ENCODE data around the gene RECQL5. TPM values are rescaled to one million over a fixed set of nuclear protein-coding genes. Genes with fewer than 3 reads are reported as not detected.

Gene RECQL5
- total RNA-seq, 5 donors from 2014 or later (not counting 1 experiment from before 2014, with no cell fraction given), result 38.0 to 75.0 (median 61.9) TPM

GRCh38 chr17:75662511-75662910 is 4.4 kb downstream of the RECQL5 start:
- Mint-ChIP-seq H3K9me3 (no peaks in the 10 kb centered on the region), H3K27ac (no peak overlapping the region), H3K4me1 (peaks cover 5 to 11% (median 7%) of the 10 kb centered on the region in 3 donors), H3K27me3 (no peaks in the 10 kb centered on the region), H3K4me3 (no peak overlapping the region), H3K36me3 (peaks cover 25% of the 10 kb centered on the region)
- 83% methylated on average over 3 of the region's 9 CpGs for WGBS (ENCODE audit: insufficient coverage)
- H3K27me3 ChIP-seq (replicated peaks in 1 of 2; ENCODE audit: control insufficient read depth in 2 of 2, extremely low read depth in 1 of 2, insufficient read depth in 2 of 2, low read length in 1 of 2), result no peaks in the 10 kb centered on the region
- H3K4me1 ChIP-seq (ENCODE audit: control insufficient read depth in 1 of 2, extremely low read depth in 1 of 2, insufficient read depth in 2 of 2, low read length in 2 of 2), result peaks cover 8 to 9% of the 10 kb centered on the region in 2 experiments
- no peak overlapping the region for H3K27ac ChIP-seq (ENCODE audit: low read length)
- H3K4me3 ChIP-seq (ENCODE audit: control insufficient read depth in 1 of 2, extremely low read depth in 1 of 2, low read length in 1 of 2), result no peak overlapping the region
- ChIA-PET CTCF (interaction anchor here (0.5 to 2.0 kb wide), 3 partner anchors 12 to 797 kb away, joined by 3 to 4 read pairs (median 4); no protein-coding TSS in a partner anchor), POLR2A (no interaction called here)
- DNase-seq (no peak), ATAC-seq (replicated peaks in 1 of 4) (no peak)
- no peaks in the 10 kb centered on the region for H3K9me3 ChIP-seq
- H3K36me3 ChIP-seq (ENCODE audit: control insufficient read depth in 2 of 2, extremely low read depth in 1 of 2, insufficient read depth in 1 of 2, low read length in 1 of 2), result peaks cover 7 to 38% of the 10 kb centered on the region in 2 donors

- ChIA-PET POLR2A (interaction anchor here in 1 of 2 donors (0.5 kb wide), 1 partner anchor 62 kb away, joined by 3 read pairs; no protein-coding TSS in a partner anchor), CTCF (interaction anchor here (1.5 to 2.0 kb wide), 2 partner anchors 13 to 88 kb away, joined by 3 to 4 read pairs; no protein-coding TSS in a partner anchor)
- H3K27ac ChIP-seq (ENCODE audit: low read length), result no peak overlapping the region
- H3K4me1 ChIP-seq (ENCODE audit: control insufficient read depth in 1 of 2, extremely low read depth in 1 of 2, insufficient read depth in 2 of 2, low read length in 2 of 2), result peaks cover 5 to 8% of the 10 kb centered on the region in 2 experiments
- Mint-ChIP-seq H3K36me3 (peaks cover 27% of the 10 kb centered on the region), H3K27ac (no peak overlapping the region), H3K9me3 (no peaks in the 10 kb centered on the region), H3K27me3 (no peaks in the 10 kb centered on the region), H3K4me3 (no peak overlapping the region), H3K4me1 (peaks cover 5 to 11% (median 7%) of the 10 kb centered on the region in 3 donors)
- H3K27me3 ChIP-seq (replicated peaks in 1 of 2; ENCODE audit: control insufficient read depth in 2 of 2, extremely low read depth in 1 of 2, insufficient read depth in 2 of 2, low read length in 1 of 2), result no peaks in the 10 kb centered on the region
- no peak overlapping the region for H3K4me3 ChIP-seq (ENCODE audit: control insufficient read depth in 1 of 2, extremely low read depth in 1 of 2, low read length in 1 of 2)
- ATAC-seq (replicated peaks in 1 of 4) (no peak), DNase-seq (no peak)
- peaks cover 12 to 44% of the 10 kb centered on the region in 2 donors for H3K36me3 ChIP-seq (ENCODE audit: control insufficient read depth in 2 of 2, extremely low read depth in 1 of 2, insufficient read depth in 1 of 2, low read length in 1 of 2)
- H3K9me3 ChIP-seq, result no peaks in the 10 kb centered on the region
- WGBS (ENCODE audit: insufficient coverage), result 97% methylated on average over 3 of the region's 4 CpGs
Observed at GRCh38 chr17:75661531-75661930, 5.4 kb downstream of the RECQL5 start.

DNA sequence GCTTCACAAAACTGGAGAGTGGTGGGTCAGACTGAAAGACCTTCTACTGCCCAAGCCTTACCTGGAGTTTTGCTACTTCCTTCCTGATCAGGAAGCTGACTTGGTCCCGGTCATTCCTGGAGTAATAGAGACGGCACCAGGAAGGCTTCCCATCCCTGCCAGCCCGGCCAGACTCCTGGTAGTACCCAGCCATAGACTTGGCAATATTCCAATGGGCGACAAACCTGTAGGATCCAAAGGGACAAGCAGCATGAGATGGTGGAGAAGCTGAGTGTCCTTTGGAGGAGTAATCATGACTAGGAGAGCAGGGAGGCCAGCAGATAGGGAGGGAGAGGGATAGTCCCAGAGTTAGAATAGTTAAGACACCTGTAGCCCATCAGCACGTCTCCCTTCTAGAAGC is 8.7 kb downstream of the RECQL5 start:
- Mint-ChIP-seq H3K9me3 (no peaks in the 10 kb centered on the region), H3K27ac (no peak overlapping the region), H3K4me3 (no peak overlapping the region), H3K4me1 (peaks cover 0 to under 1% (median 0%) of the 10 kb centered on the region in 3 donors), H3K27me3 (no peaks in the 10 kb centered on the region), H3K36me3 (peaks cover 30% of the 10 kb centered on the region)
- Histone ChIP-seq H3K27me3 (replicated peaks in 1 of 2; ENCODE audit: control insufficient read depth in 2 of 2, extremely low read depth in 1 of 2, insufficient read depth in 2 of 2, low read length in 1 of 2) (no peaks in the 10 kb centered on the region), H3K9me3 (no peaks in the 10 kb centered on the region), H3K36me3 (ENCODE audit: control insufficient read depth in 2 of 2, extremely low read depth in 1 of 2, insufficient read depth in 1 of 2, low read length in 1 of 2) (peaks cover 16 to 53% of the 10 kb centered on the region in 2 donors), H3K27ac (ENCODE audit: low read length) (no peak overlapping the region), H3K4me1 (ENCODE audit: control insufficient read depth in 1 of 2, extremely low read depth in 1 of 2, insufficient read depth in 2 of 2, low read length in 2 of 2) (no peaks in the 10 kb centered on the region), H3K4me3 (ENCODE audit: control insufficient read depth in 1 of 2, extremely low read depth in 1 of 2, low read length in 1 of 2) (no peak overlapping the region)
- DNase-seq (no peak), ATAC-seq (replicated peaks in 1 of 4) (no peak)
- CTCF ChIA-PET, result interaction anchor here in 1 of 2 donors (1.0 kb wide), 1 partner anchor 17 kb away, joined by 3 read pairs; no protein-coding TSS in a partner anchor
- POLR2A ChIA-PET, result interaction anchor here in 1 of 2 donors (0.6 to 0.7 kb wide), 2 partner anchors 57 to 107 kb away, joined by 3 to 4 read pairs; no protein-coding TSS in a partner anchor
- 87% methylated on average over 3 of the region's 5 CpGs for WGBS (ENCODE audit: insufficient coverage)

- no peak overlapping the region for H3K4me3 Mint-ChIP-seq
- H3K36me3 ChIP-seq (ENCODE audit: control insufficient read depth in 2 of 2, extremely low read depth in 1 of 2, insufficient read depth in 1 of 2, low read length in 1 of 2), result peaks cover 19 to 46% of the 10 kb centered on the region in 2 donors
- H3K36me3 Mint-ChIP-seq, result peaks cover 33% of the 10 kb centered on the region
- no peaks in the 10 kb centered on the region for H3K9me3 Mint-ChIP-seq
- H3K4me1 ChIP-seq (ENCODE audit: control insufficient read depth in 1 of 2, extremely low read depth in 1 of 2, insufficient read depth in 2 of 2, low read length in 2 of 2), result no peaks in the 10 kb centered on the region
- H3K4me1 Mint-ChIP-seq, result peaks cover 4 to 7% (median 6%) of the 10 kb centered on the region in 3 donors
- H3K27me3 Mint-ChIP-seq, result no peaks in the 10 kb centered on the region
- ChIA-PET CTCF (interaction anchor here (0.5 to 1.2 kb wide), 2 partner anchors 9 to 241 kb away, joined by 3 read pairs; no protein-coding TSS in a partner anchor), POLR2A (no interaction called here)
- 60% methylated on average over 1 of the region's 2 CpGs for WGBS (ENCODE audit: insufficient coverage)
- H3K9me3 ChIP-seq, result no peaks in the 10 kb centered on the region
- H3K27ac ChIP-seq (ENCODE audit: low read length), result no peak overlapping the region
- H3K4me3 ChIP-seq (ENCODE audit: control insufficient read depth in 1 of 2, extremely low read depth in 1 of 2, low read length in 1 of 2), result no peak overlapping the region
- DNase-seq, result no peak
- H3K27ac Mint-ChIP-seq, result no peak overlapping the region
- no peaks in the 10 kb centered on the region for H3K27me3 ChIP-seq (replicated peaks in 1 of 2; ENCODE audit: control insufficient read depth in 2 of 2, extremely low read depth in 1 of 2, insufficient read depth in 2 of 2, low read length in 1 of 2)
- no peak for ATAC-seq (replicated peaks in 1 of 4)
Observed at GRCh38 chr17:75654176-75654575, 12.8 kb downstream of the RECQL5 start.

DNA sequence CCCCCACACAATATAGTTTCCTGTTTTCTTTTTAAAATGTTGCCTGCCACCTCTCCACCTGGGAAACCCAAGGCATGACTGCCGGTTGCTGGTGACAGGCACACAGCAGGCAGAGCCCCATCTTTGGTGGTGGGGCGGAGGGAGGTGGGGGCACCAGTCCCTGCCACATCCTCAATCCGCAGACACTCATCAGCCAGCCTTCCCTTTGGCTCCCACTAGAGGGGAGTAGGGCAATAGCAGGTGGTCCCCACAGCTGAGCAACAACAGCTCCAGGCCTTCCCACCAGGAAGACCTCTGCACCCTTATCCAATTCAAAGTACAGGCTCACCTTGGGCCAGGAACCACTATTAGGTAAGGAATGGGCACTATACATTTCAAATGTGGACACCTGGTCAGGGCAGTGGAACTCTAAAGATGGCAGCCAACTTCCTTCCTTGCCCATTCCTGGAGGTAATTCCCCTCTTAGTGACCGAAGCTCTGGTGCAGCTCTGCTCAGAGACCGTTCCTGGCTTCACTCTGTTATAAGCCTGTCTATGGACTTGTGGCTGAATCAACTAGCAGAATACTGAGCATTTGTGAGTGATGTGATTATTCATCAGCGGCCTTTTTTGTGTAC is 13.9 kb downstream of the RECQL5 start:
- DNase-seq (peak in 18 of 35 experiments; percentile 14 to 53 (median 18)), ATAC-seq (replicated peaks in 1 of 4) (peak; percentile 60 to 75 (median 68))
- H3K9me3 ChIP-seq, result no peaks in the 10 kb centered on the region
- H3K36me3 Mint-ChIP-seq, result peaks cover 37% of the 10 kb centered on the region
- no peaks in the 10 kb centered on the region for H3K27me3 Mint-ChIP-seq
- CTCF ChIA-PET, result interaction anchor here in 1 of 2 donors (1.2 kb wide), 1 partner anchor 8 kb away, joined by 3 read pairs; no protein-coding TSS in a partner anchor
- H3K4me3 Mint-ChIP-seq, result no peak overlapping the region
- H3K27ac Mint-ChIP-seq, result peak overlapping the region in 1 of 2 donors; percentile 57
- H3K27ac ChIP-seq (ENCODE audit: low read length), result no peak overlapping the region
- H3K9me3 Mint-ChIP-seq, result no peaks in the 10 kb centered on the region
- H3K4me1 Mint-ChIP-seq, result peaks cover 4 to 7% (median 6%) of the 10 kb centered on the region in 3 donors
- WGBS (ENCODE audit: insufficient coverage), result no CpG with 5 or more reads among the region's 6 CpGs
- POLR2A ChIA-PET, result no interaction called here
- H3K4me3 ChIP-seq (ENCODE audit: control insufficient read depth in 1 of 2, extremely low read depth in 1 of 2, low read length in 1 of 2), result no peak overlapping the region
- no peaks in the 10 kb centered on the region for H3K27me3 ChIP-seq (replicated peaks in 1 of 2; ENCODE audit: control insufficient read depth in 2 of 2, extremely low read depth in 1 of 2, insufficient read depth in 2 of 2, low read length in 1 of 2)
- no peaks in the 10 kb centered on the region for H3K4me1 ChIP-seq (ENCODE audit: control insufficient read depth in 1 of 2, extremely low read depth in 1 of 2, insufficient read depth in 2 of 2, low read length in 2 of 2)
- H3K36me3 ChIP-seq (ENCODE audit: control insufficient read depth in 2 of 2, extremely low read depth in 1 of 2, insufficient read depth in 1 of 2, low read length in 1 of 2), result peaks cover 16 to 50% of the 10 kb centered on the region in 2 donors

DNA sequence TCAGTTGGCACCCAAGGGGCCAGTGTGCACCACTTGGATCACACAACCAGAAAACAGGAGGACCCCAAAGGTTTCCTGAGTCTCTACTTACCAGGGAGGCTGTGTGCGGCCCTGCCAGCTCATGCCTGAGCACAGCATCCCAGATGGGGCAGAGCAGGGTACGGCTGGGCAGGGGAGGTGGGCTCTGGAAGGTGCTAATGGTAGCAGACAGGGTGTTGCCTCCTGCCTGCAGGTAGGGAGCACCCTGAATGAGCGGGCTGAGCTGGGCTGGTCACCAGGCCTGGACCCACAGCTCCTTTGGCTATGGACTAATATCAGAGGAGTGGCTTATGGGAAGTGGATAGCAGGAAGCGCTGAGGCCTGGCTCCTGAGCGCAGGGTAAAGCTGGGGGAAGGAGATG is 14.6 kb downstream of the RECQL5 start:
- Mint-ChIP-seq H3K9me3 (no peaks in the 10 kb centered on the region), H3K4me1 (peaks cover 4 to 7% (median 6%) of the 10 kb centered on the region in 3 donors), H3K4me3 (no peak overlapping the region), H3K27ac (no peak overlapping the region), H3K36me3 (peaks cover 44% of the 10 kb centered on the region), H3K27me3 (no peaks in the 10 kb centered on the region)
- ChIA-PET CTCF (interaction anchor here in 1 of 2 donors (0.6 to 1.2 kb wide), 2 partner anchors 18 to 961 kb away, joined by 3 to 4 read pairs; no protein-coding TSS in a partner anchor), POLR2A (interaction anchor here in 1 of 2 donors (0.6 kb wide), 2 partner anchors 11 to 213 kb away, joined by 3 to 8 read pairs; no protein-coding TSS in a partner anchor)
- Histone ChIP-seq H3K36me3 (ENCODE audit: control insufficient read depth in 2 of 2, extremely low read depth in 1 of 2, insufficient read depth in 1 of 2, low read length in 1 of 2) (peaks cover 14 to 48% of the 10 kb centered on the region in 2 donors), H3K4me1 (ENCODE audit: control insufficient read depth in 1 of 2, extremely low read depth in 1 of 2, insufficient read depth in 2 of 2, low read length in 2 of 2) (no peaks in the 10 kb centered on the region), H3K27me3 (replicated peaks in 1 of 2; ENCODE audit: control insufficient read depth in 2 of 2, extremely low read depth in 1 of 2, insufficient read depth in 2 of 2, low read length in 1 of 2) (no peaks in the 10 kb centered on the region), H3K4me3 (ENCODE audit: control insufficient read depth in 1 of 2, extremely low read depth in 1 of 2, low read length in 1 of 2) (no peak overlapping the region), H3K9me3 (no peaks in the 10 kb centered on the region), H3K27ac (ENCODE audit: low read length) (no peak overlapping the region)
- DNase-seq (no peak), ATAC-seq (replicated peaks in 1 of 4) (no peak)
- 91% methylated on average over 3 of the region's 5 CpGs for WGBS (ENCODE audit: insufficient coverage)
